ENCODE results near the gene C10orf143.

DNA sequence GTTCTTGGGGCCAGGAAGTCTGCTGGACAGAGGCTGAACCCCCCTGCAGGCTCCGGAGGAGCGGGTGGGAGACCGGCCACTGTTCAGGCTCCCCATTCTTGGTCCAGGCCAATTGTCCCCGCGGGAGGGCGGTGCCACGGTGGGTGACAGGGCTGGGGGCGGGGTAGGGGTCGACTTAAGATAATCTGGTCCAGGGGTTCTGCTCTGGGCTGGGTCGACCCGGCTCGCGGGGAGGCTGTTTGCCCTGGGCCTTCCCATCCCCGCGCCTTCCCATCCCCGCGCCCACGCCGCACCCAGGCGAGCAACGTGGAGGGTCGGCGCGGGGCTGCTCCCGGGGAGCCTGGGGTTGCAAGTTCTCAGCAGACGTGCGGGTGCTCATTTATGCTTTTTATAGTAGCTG is 18.3 kb upstream of the C10orf143 start:
- no peak for TF ChIP-seq PHF8 (IDR thresholded peaks at IDR 0.05; ENCODE audit: borderline replicate concordance, low read depth)
- TF ChIP-seq, protein P1, sequence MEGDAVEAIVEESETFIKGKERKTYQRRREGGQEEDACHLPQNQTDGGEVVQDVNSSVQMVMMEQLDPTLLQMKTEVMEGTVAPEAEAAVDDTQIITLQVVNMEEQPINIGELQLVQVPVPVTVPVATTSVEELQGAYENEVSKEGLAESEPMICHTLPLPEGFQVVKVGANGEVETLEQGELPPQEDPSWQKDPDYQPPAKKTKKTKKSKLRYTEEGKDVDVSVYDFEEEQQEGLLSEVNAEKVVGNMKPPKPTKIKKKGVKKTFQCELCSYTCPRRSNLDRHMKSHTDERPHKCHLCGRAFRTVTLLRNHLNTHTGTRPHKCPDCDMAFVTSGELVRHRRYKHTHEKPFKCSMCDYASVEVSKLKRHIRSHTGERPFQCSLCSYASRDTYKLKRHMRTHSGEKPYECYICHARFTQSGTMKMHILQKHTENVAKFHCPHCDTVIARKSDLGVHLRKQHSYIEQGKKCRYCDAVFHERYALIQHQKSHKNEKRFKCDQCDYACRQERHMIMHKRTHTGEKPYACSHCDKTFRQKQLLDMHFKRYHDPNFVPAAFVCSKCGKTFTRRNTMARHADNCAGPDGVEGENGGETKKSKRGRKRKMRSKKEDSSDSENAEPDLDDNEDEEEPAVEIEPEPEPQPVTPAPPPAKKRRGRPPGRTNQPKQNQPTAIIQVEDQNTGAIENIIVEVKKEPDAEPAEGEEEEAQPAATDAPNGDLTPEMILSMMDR (IDR thresholded peaks at IDR 0.05): no peak
- no peak for TF ChIP-seq ZFP36 (IDR thresholded peaks at IDR 0.05; ENCODE audit: borderline replicate concordance, partially characterized antibody)
- TF ChIP-seq, protein P2, sequence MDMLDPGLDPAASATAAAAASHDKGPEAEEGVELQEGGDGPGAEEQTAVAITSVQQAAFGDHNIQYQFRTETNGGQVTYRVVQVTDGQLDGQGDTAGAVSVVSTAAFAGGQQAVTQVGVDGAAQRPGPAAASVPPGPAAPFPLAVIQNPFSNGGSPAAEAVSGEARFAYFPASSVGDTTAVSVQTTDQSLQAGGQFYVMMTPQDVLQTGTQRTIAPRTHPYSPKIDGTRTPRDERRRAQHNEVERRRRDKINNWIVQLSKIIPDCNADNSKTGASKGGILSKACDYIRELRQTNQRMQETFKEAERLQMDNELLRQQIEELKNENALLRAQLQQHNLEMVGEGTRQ (IDR thresholded peaks at IDR 0.05): no peak
- TF ChIP-seq CBX2 (IDR thresholded peaks at IDR 0.05; ENCODE audit: borderline replicate concordance, low read depth): no peak
- TF ChIP-seq JUNB (IDR thresholded peaks at IDR 0.05): no peak
- TF ChIP-seq CBX8 (IDR thresholded peaks at IDR 0.05): no peak
